Loucy (cell line): Measurements from ENCODE around the gene CHCHD10.

Source experiments
- H2AFZ ChIP-seq: fragments of 200-600 bp; sonication (generic); 2 replicates; pipeline ENCODE4 v1.6.0; 2016; ENCODE audit warnings: antibody characterized with exemption, mild to moderate bottlenecking, low read length, moderate library complexity
- H3F3A ChIP-seq: fragments of 200-600 bp; 2 replicates; pipeline ENCODE4 v1.6.0; 2016; ENCODE audit warnings: antibody characterized with exemption, low read depth, mild to moderate bottlenecking
- H3K27me3 ChIP-seq: fragments of 200-600 bp; sonication (generic); 2 replicates; pipeline ENCODE4 v1.6.1; 2014; ENCODE audit warnings: low read length, mild to moderate bottlenecking; ENCODE audit not compliant: insufficient read depth, poor library complexity, severe bottlenecking
- H3K36me3 ChIP-seq: fragments of 200-600 bp; sonication (generic); 2 replicates; pipeline ENCODE4 v1.6.1; 2016; ENCODE audit warnings: low read length; ENCODE audit not compliant: insufficient read depth
- H3K4me1 ChIP-seq: fragments of 200-600 bp; sonication (generic); 2 replicates; pipeline ENCODE4 v1.5.1; 2014; ENCODE audit warnings: low read length, mild to moderate bottlenecking; ENCODE audit not compliant: insufficient read depth, poor library complexity, severe bottlenecking
- H3K4me2 ChIP-seq: fragments of 200-600 bp; sonication (generic); 2 replicates; pipeline ENCODE4 v1.6.0; 2014; ENCODE audit warnings: antibody characterized with exemption, low read length, low read depth, mild to moderate bottlenecking; ENCODE audit not compliant: poor library complexity, severe bottlenecking
- H3K4me3 ChIP-seq: fragments of 200-600 bp; sonication (generic); 2 replicates; pipeline ENCODE4 v1.5.1; 2014; ENCODE audit warnings: low read length, mild to moderate bottlenecking, mixed read lengths; ENCODE audit not compliant: poor library complexity, severe bottlenecking
- H3K79me2 ChIP-seq: fragments of 200-600 bp; sonication (generic); 2 replicates; pipeline ENCODE4 v1.6.1; 2014; ENCODE audit warnings: low read length; ENCODE audit not compliant: insufficient read depth
- H3K9ac ChIP-seq: fragments of 200-600 bp; sonication (generic); 2 replicates; pipeline ENCODE4 v1.6.0; 2014; ENCODE audit warnings: mild to moderate bottlenecking, low read depth, low read length, moderate library complexity; ENCODE audit not compliant: poor library complexity, severe bottlenecking
- H3K9me2 ChIP-seq: fragments of 200-600 bp; sonication (generic); replicated peaks from 2 replicates; pipeline ENCODE4 v1.6.1; 2016; ENCODE audit warnings: low read depth, low read length, mixed read lengths
- H3K9me3 ChIP-seq: fragments of 200-600 bp; sonication (generic); 2 replicates; pipeline ENCODE4 v1.6.1; 2014; ENCODE audit warnings: mild to moderate bottlenecking, antibody characterized with exemption, low read length, low read depth; ENCODE audit not compliant: insufficient read depth
- H4K20me1 ChIP-seq: fragments of 200-600 bp; sonication (generic); 2 replicates; pipeline ENCODE4 v1.6.0; 2014; ENCODE audit warnings: antibody characterized with exemption, low read length, mild to moderate bottlenecking; ENCODE audit not compliant: insufficient read depth, poor library complexity, severe bottlenecking
- EZH2phosphoT487 ChIP-seq: fragments of 200-600 bp; IDR thresholded peaks from 2 replicates; pipeline ENCODE4 v1.6.1; 2018; ENCODE audit warnings: antibody characterized with exemption, mild to moderate bottlenecking, moderate library complexity, borderline replicate concordance
- TF ChIP-seq, protein P1 (sequence below): fragments of 200-600 bp; sonication (generic); conservative IDR thresholded peaks from 2 replicates; pipeline ENCODE4 v1.5.1; 2014; ENCODE audit warnings: mild to moderate bottlenecking, antibody characterized with exemption, low read length

Gene CHCHD10

GRCh38 chr22:23759566-23759965 lies 8.2 kb downstream of the CHCHD10 start:
- H3K79me2 ChIP-seq: no peaks in the 10 kb centered on the region
- H3K27me3 ChIP-seq: no peaks in the 10 kb centered on the region
- no peaks in the 10 kb centered on the region for H4K20me1 ChIP-seq
- no peaks in the 10 kb centered on the region for H3K36me3 ChIP-seq
- peaks cover 30% of the 10 kb centered on the region for H3K4me1 ChIP-seq
- H3K4me3 ChIP-seq: no peak overlapping the region
- H3K4me2 ChIP-seq: no peak overlapping the region
- peaks cover 3% of the 10 kb centered on the region; the same call in 1 of the 2 replicates for H3F3A ChIP-seq
- no peak overlapping the region for H3K9ac ChIP-seq
- no peaks in the 10 kb centered on the region for H3K9me3 ChIP-seq
- TF ChIP-seq EZH2phosphoT487: no peak
- TF ChIP-seq, protein P1, sequence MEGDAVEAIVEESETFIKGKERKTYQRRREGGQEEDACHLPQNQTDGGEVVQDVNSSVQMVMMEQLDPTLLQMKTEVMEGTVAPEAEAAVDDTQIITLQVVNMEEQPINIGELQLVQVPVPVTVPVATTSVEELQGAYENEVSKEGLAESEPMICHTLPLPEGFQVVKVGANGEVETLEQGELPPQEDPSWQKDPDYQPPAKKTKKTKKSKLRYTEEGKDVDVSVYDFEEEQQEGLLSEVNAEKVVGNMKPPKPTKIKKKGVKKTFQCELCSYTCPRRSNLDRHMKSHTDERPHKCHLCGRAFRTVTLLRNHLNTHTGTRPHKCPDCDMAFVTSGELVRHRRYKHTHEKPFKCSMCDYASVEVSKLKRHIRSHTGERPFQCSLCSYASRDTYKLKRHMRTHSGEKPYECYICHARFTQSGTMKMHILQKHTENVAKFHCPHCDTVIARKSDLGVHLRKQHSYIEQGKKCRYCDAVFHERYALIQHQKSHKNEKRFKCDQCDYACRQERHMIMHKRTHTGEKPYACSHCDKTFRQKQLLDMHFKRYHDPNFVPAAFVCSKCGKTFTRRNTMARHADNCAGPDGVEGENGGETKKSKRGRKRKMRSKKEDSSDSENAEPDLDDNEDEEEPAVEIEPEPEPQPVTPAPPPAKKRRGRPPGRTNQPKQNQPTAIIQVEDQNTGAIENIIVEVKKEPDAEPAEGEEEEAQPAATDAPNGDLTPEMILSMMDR: no peak
- no peaks in the 10 kb centered on the region for H3K9me2 ChIP-seq
- H2AFZ ChIP-seq: no peak overlapping the region

DNA sequence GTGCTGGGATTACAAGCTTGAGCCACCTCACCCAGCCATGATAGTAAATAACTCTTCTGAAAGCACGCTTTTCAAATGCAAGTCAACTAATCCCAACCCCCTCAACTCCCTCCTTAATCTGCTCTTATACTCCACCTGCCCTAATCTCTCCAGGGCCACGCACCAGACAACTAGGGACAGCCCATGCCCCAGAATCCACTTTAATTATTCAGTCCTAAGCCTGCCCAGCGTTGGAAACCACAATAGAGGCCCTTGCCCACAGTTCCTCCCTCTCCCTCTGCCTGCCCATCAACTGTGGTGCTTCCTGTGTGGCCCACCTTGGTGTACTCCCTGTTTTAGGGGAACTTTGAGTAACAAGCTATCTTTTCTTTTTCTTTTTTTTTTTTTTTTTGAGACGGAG lies 10.9 kb downstream of the CHCHD10 start:
- Histone ChIP-seq H3K79me2 (no peaks in the 10 kb centered on the region), H3K9me3 (no peaks in the 10 kb centered on the region), H4K20me1 (no peaks in the 10 kb centered on the region), H3F3A (peaks cover 3% of the 10 kb centered on the region; the same call in 1 of the 2 replicates), H2AFZ (peak overlapping the region; percentile 14), H3K4me2 (peak overlapping the region; percentile 51), H3K9ac (peak overlapping the region; percentile 48), H3K36me3 (no peaks in the 10 kb centered on the region), H3K9me2 (no peaks in the 10 kb centered on the region), H3K27me3 (no peaks in the 10 kb centered on the region), H3K4me3 (peak overlapping the region; percentile 0), H3K4me1 (peaks cover 21% of the 10 kb centered on the region)
- TF ChIP-seq EZH2phosphoT487: no peak
- TF ChIP-seq, protein P1: no peak

GRCh38 chr22:23755711-23756110 lies 12.1 kb downstream of the CHCHD10 start:
- Histone ChIP-seq H2AFZ (no peak overlapping the region), H3K4me3 (no peak overlapping the region), H3K9me2 (no peaks in the 10 kb centered on the region), H3K79me2 (no peaks in the 10 kb centered on the region), H3K4me2 (no peak overlapping the region), H3K9ac (no peak overlapping the region), H3K9me3 (no peaks in the 10 kb centered on the region), H3K36me3 (no peaks in the 10 kb centered on the region), H3F3A (peaks cover 3% of the 10 kb centered on the region; the same call in 1 of the 2 replicates), H4K20me1 (no peaks in the 10 kb centered on the region), H3K27me3 (no peaks in the 10 kb centered on the region), H3K4me1 (peaks cover 26% of the 10 kb centered on the region)
- TF ChIP-seq EZH2phosphoT487: no peak
- TF ChIP-seq, protein P1: no peak
